RWPE1 (cell line): ENCODE results near the gene CCDC148.

ENCODE experiments used
- CTCF ChIA-PET: fragments of 350-600 bp; sonication (Branson Sonifier 250); formaldehyde crosslinking; extraction: SDS; loops from one replicate; lab custom pipeline; 2021; lab: Yijun Ruan, JAX
- POLR2A ChIA-PET: fragments of 400-600 bp; formaldehyde crosslinking; extraction: SDS; loops from one replicate; lab custom pipeline; 2020; ENCODE audit warnings: antibody characterized with exemption; ENCODE audit not compliant: low non-redundant PET; lab: Yijun Ruan, JAX
- DNase-seq: peaks from one replicate; pipeline ENCODE4 v3.0.0; 2012; ENCODE audit warnings: low spot score
- H3K27ac ChIP-seq: fragments of 450-650 bp; 2 replicates; pipeline ENCODE4 v1.5.1; 2017
- CTCF ChIP-seq: fragments of 450-650 bp; conservative IDR thresholded peaks from 2 replicates; pipeline ENCODE4 v1.5.1; 2017; ENCODE audit warnings: low read depth, mild to moderate bottlenecking

Gene CCDC148

GRCh38 chr2:158178646-158179045 is 277.9 kb downstream of the CCDC148 start:
- no peak overlapping the region for H3K27ac ChIP-seq
- TF ChIP-seq CTCF = no peak
- POLR2A ChIA-PET = no interaction called here
- DNase-seq = no peak
- CTCF ChIA-PET = interaction anchor here (0.6 to 2.4 kb wide), 3 partner anchors 154 to 687 kb away, joined by 3 to 10 read pairs (median 3); no protein-coding TSS in a partner anchor

- no peak for TF ChIP-seq CTCF
- no peak for DNase-seq
- ChIA-PET CTCF (interaction anchor here (0.6 kb wide), 2 partner anchors 571 to 595 kb away, joined by 4 to 5 read pairs; no protein-coding TSS in a partner anchor), POLR2A (interaction anchor here (0.5 to 0.6 kb wide), 2 partner anchors 65 to 101 kb away, joined by 6 to 10 read pairs; no protein-coding TSS in a partner anchor)
- H3K27ac ChIP-seq = no peak overlapping the region
Measured at GRCh38 chr2:158174956-158175355, 281.6 kb downstream of the CCDC148 start.

DNA sequence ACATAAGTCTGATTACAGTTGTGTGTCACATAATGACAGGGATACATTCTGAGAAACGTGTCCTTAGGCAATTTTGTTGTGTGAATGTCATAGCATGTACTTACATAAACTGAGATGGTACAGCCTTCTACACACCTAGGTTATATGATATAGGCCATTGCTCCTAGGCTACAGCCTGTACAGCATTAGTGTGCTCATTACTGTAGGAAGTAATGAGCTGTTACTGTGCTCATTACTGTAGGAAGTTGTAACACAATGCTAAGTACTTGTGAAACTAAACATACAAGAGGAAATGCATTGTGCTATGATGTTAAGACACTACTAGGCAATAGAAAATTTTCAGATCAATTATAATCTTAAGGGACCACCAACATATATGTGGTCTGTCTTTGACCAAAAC is 282.1 kb downstream of the CCDC148 start:
- no peak for DNase-seq

GRCh38 chr2:158172719-158173118 is 283.8 kb downstream of the CCDC148 start:
- ChIA-PET POLR2A (no interaction called here), CTCF (interaction anchor here (0.5 kb wide), 1 partner anchor 158 kb away, joined by 3 read pairs; no protein-coding TSS in a partner anchor)
- no peak for DNase-seq
- TF ChIP-seq CTCF = no peak
- no peak overlapping the region for H3K27ac ChIP-seq

More for the DNA sequence above, 282.1 kb downstream of the CCDC148 start:
- no peak for TF ChIP-seq CTCF
- ChIA-PET CTCF (interaction anchor here (0.6 kb wide), 1 partner anchor 595 kb away, joined by 5 read pairs; no protein-coding TSS in a partner anchor), POLR2A (interaction anchor here (0.5 to 0.6 kb wide), 2 partner anchors 65 to 101 kb away, joined by 6 to 10 read pairs; no protein-coding TSS in a partner anchor)
- H3K27ac ChIP-seq = no peak overlapping the region

- ChIA-PET CTCF (no interaction called here), POLR2A (no interaction called here)
- no peak overlapping the region for H3K27ac ChIP-seq
- TF ChIP-seq CTCF = no peak
- DNase-seq = no peak
Measured at GRCh38 chr2:158154596-158154995, 302.0 kb downstream of the CCDC148 start.

- no peak for DNase-seq
- no peak for TF ChIP-seq CTCF
- no peak overlapping the region for H3K27ac ChIP-seq
- POLR2A ChIA-PET = no interaction called here
- CTCF ChIA-PET = interaction anchor here (0.6 kb wide), 2 partner anchors 504 to 578 kb away, joined by 3 to 4 read pairs; no protein-coding TSS in a partner anchor
Measured at GRCh38 chr2:158153270-158154015, 303.1 kb downstream of the CCDC148 start.
